GM12872 (cell line): ENCODE measurements around the gene GRK2.

ENCODE experiments used
- TF ChIP-seq, protein P1 (sequence below): IDR thresholded peaks from 3 replicates; pipeline ENCODE4 v1.5.1; 2011; ENCODE audit warnings: low read depth, mild to moderate bottlenecking, low read length, moderate library complexity; ENCODE audit not compliant: insufficient read depth

The GRK2 gene

GRCh38 chr11:67250059-67251043, 15.9 kb upstream of the GRK2 start:
- TF ChIP-seq, protein P1, sequence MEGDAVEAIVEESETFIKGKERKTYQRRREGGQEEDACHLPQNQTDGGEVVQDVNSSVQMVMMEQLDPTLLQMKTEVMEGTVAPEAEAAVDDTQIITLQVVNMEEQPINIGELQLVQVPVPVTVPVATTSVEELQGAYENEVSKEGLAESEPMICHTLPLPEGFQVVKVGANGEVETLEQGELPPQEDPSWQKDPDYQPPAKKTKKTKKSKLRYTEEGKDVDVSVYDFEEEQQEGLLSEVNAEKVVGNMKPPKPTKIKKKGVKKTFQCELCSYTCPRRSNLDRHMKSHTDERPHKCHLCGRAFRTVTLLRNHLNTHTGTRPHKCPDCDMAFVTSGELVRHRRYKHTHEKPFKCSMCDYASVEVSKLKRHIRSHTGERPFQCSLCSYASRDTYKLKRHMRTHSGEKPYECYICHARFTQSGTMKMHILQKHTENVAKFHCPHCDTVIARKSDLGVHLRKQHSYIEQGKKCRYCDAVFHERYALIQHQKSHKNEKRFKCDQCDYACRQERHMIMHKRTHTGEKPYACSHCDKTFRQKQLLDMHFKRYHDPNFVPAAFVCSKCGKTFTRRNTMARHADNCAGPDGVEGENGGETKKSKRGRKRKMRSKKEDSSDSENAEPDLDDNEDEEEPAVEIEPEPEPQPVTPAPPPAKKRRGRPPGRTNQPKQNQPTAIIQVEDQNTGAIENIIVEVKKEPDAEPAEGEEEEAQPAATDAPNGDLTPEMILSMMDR = no peak

- TF ChIP-seq, protein P1 = no peak
Measured at GRCh38 chr11:67251841-67252240, 14.4 kb upstream of the GRK2 start.

DNA sequence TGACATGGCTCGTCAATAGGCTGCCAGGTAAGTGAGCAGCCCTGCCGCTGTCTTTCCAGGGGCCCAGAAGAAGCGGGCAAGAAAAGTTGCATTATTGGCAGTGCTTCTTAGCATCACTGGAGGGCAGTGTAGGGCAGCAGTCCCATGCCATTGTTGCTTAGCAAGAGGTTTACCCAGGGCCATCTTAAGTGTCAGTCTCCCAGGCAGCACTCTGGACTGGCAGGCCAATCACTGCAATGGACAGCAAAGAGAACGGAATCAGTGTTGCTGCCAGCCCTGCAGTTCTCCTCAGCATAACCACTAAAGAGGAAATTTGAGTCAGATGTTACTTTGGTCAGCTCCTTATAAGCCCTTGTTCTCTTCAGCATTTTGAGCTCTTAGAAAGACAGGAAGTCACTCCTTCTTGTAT, 13.4 kb upstream of the GRK2 start:
- TF ChIP-seq, protein P1 = peak; percentile 52; the same call in 2 of the 3 replicates

GRCh38 chr11:67253872-67254624, 12.2 kb upstream of the GRK2 start:
- TF ChIP-seq, protein P1 = no peak

DNA sequence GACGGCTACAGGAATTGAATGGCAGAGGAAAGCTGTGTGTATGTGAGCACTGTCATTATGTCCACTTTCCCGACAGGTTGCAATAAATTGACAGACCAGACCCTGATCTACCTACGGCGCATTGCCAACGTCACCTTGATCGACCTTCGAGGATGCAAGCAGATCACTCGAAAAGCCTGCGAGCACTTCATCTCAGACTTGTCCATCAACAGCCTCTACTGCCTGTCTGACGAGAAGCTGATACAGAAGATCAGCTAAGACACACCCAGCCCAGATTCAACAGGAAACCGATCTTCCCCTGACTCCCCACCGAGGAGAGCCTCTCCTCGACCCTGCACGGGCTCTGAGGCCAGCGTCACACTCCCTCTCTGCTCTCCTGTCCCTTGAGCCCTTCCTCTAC, 11.5 kb upstream of the GRK2 start:
- TF ChIP-seq, protein P1 = no peak

DNA sequence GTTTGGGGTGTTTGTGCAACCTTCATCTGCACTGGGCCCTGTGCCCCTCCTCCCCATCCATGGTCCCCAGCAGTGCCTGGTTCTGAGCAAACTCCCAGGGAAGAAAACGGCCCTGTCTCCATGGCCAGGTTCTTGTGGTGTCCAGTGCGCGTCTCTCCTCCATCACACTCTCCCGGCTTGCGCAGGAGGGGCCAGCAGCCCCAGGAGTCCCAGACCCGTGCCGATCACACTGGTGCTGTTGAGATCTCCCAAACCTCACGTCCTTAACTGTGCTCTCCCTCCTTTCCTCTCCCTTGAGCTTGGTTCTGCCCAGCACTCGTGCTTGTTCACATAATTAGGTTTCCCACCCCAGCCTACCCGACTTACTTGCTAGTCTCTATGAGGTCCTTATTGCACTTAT, 10.9 kb upstream of the GRK2 start:
- TF ChIP-seq, protein P1 = no peak

DNA sequence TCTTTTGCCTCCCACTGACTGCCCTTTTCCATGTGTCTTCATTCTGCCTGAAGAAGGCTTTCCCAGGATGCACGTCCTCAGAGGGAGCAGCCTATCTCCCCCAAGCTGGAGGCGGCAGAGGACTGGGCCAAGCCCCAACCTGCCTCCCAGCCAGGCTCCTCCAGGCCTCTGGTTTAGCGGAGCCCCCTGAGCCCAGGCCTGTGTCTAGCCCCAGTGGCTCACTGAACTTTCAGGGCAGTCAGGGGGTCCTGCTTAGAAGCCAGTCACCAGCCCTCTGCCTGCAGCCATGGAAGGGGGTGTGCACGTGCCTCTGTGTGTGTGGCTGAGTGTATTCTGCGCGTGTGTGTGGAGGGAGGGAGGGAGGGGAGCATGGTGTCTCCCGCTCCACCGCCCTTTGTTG, 10.4 kb upstream of the GRK2 start:
- TF ChIP-seq, protein P1 = no peak
